ENCODE data around the gene SLC29A3.

The SLC29A3 gene

DNA sequence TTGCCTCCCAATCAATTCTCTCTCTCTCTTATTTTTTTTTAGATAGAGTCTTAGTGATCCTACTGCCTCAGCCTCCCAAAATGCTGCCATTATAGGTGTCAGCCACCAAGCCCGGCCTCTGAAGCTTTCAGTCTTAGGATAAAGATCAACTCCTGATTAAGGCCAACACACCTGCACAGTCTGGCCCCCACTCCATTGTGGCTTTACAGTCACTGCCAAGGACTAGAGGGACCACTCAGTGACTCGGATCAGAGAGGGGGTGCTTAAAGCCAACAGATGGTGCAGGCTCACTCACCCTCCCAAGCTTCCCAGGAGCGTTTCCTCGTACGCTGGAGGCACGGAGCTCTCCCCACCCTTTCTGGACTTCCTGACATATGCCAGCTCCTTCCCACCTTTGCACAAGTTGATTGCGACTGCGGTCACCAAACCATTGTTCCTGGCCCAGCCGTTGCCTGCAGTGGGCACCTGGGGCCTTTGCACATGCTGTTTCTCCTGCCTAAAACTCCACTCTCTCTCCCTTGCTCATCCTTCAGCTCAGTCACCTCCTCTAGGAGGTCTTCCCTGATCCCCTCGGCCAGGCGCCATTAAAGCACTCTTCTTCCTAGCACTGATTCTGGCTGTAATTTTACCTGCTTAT is 76.0 kb downstream of the SLC29A3 start:
- no peak for DNase-seq

DNA sequence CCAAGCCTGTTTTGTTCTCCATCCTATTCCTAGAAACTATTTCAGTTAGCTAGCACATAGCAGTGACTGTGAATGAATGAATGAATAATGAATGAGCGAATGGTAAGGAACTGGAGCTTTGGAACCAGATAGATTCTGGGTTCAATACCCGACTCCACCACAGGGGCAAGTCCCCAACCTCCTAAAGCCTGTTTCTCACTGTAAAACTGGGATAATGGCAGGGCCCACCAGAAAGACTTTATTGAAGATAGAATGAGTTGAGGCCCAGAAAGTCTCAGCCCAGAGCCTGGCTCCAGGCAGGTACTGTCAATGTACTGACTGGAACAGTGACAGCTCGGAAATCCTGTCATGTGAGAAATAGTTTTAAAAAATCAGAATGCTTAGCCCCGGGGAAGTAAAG is 76.6 kb downstream of the SLC29A3 start:
- no peak for DNase-seq

DNA sequence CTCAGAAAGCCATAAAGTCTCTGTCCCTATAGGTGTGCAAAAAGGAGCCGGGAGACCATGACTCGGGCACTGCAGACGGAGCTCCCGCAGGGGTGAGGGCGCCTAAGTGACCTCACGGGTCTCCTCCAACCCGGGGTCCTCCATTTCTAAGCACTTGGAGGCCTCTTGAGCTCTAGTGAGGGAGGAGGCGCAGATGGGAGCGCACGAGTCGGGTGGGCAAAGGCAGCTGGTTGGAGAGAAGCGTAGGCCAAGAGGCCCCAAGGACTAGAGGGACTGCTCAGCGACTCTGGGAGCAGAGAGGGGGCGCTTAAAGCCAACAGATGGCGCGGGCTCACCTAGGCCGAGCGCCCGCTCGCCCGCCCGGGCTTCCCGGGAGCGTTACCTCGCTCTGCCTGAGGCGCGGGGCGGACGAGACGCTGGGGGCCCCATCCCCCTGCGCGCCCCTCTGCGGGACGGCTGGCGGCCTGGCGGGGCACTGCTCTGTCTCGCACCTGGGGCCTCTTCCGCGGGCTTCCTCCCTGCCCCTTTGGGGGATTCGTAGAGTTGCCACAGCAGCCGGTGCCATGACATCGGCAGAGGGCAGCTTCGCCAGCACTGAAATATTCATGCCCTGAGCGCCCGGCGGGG is 77.1 kb downstream of the SLC29A3 start:
- peak; percentile 66 for DNase-seq

- DNase-seq, result no peak
These were observed 77.7 kb downstream of the SLC29A3 start, which contains the start of gene CDH23 for GRCh38 chr10:71396711-71397295. CDH23 (plus strand) TSS chr10:71396920; CDS start chr10:71439832, 42,912 bp downstream.

GRCh38 chr10:71397296-71398212 is 78.5 kb downstream of the SLC29A3 start:
- DNase-seq, result no peak

DNA sequence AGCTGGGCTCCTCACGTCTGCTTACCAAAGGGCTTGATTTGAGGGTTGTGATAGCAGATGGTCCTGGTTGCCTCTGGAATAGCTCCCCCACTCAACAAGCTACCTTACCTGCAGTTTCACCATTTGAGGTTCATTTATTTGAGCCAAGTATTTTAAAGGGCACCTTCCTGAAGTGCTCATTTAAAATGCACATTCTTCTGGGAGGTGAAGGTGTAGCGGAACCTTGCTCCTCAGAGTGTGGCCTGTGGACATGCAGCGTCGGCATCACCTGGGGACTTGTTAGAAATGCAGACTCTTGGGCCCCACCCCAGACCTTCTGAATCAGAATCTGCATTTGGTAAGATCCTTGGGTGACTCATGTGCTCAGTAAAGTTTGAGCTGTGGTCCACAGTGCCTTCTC is 79.9 kb downstream of the SLC29A3 start:
- no peak for DNase-seq

GRCh38 chr10:71399946-71400345 is 80.9 kb downstream of the SLC29A3 start:
- no peak for DNase-seq

DNA sequence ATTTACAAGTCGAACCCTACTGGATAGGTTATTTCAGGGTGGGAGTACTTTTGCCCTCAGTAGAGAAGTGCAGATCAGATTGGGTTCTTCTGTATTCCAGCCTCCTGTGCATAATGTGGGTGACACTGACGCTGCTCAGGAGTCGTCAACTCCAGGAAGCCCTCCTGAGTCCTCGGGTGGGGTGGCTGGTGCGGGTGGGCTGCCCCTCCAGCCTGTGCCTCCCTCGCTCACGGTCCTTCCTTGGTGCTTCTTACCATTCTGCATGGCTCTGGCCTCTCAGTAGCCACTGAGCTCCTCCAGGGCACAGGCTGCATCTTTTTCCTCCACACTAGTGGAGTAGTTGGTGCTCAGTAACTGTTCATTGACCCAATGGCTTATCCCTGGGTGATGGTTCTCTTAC is 82.0 kb downstream of the SLC29A3 start:
- DNase-seq, result no peak

DNA sequence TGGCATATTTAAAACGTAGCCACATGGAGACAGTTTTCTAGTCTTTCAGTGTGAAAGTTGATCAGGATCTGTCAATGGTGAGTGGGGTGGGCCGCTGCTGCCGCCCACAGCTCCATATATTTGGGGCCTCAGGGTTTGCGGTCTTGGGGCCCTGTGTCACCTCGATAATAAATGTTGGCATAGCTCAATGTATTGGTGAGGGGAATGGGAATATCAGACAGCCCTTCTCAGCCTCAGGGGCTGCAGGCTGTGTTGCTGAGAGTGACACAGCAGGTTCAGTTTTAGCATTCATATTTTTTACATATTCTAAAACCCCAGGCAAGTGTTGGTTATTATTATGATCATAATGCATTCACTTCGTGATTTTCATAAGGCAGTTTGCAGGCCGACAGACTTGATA is 82.9 kb downstream of the SLC29A3 start:
- DNase-seq, result no peak

- no peak for DNase-seq
These were observed 85.6 kb downstream of the SLC29A3 start for GRCh38 chr10:71404503-71405295.

GRCh38 chr10:71406878-71407277 is 87.8 kb downstream of the SLC29A3 start:
- no peak for DNase-seq

DNA sequence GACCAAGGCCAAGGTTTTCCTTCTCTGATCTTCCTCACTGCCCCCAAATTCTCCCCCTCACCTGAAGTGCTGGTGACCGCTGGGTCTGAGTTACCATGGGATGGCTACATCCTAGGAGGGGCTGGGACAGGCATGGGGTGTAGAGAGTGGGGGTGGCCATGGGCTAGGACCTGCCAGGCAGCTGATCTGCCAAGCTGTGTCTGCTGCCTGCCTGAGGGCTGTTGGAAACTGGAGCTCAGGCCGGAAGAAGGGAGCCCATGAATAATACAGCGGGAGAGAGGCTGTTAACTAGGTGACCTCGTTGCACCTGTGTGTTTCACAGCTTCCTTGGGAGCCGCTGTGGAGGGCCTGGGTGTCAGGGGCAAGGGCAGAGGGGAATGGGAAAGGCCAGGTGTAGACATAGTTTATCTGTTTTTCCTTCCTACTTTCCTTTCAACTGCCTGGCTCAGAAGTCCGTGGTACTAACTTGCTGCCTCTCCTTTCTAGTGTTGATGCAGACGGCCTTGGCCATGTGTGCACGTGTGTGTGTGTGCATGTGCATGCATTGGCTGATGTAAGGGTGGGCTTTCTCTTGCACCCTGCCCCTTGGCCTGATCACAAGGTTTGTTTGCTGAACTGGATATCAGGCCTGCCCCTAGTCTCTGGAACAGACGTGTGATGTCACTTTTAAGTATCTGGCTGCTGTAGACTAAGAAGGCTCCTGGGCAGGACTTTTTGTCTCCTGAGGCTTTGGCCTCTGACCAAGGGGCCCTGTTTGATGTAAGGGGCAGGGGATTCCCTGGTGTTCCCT is 89.6 kb downstream of the SLC29A3 start:
- DNase-seq, result no peak

DNA sequence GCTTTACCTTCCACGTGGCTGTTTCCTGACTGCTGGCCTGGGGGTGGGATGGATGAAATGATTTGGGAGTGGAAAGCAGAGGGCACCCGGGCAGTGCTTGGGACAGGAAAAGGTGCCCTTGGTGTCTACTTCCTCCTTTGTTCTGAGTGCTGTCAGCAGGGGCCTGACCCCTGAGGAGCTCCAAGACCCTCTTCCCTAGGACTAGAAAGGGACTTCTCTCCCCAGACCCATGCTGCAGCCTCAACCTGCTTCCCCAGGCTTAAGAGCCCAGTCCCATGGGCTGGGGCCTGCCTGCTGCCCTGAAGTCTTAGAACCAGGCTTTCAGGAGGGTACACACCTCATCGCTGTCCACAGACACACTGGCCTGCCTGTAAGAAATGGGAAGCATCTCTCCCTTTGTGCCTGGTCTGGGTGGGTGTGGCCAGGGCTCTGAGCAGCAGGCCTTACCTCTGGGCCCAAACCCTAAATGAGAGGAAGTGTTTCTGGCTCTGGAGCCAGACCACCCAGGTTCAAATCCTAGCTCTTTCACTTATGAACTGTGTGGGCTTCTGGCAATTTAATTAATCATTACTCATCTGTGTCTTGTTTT is 90.6 kb downstream of the SLC29A3 start:
- DNase-seq, result no peak

Data from NCI-H1092 (cell line).